Skin of body (tissue), 2 donors: Measurements from ENCODE around the gene NELFE. TPM values are rescaled to one million over a fixed set of nuclear protein-coding genes. Genes with fewer than 3 reads are reported as not detected.
A peak's percentile ranks its signal among the peaks of the same experiment; 100 is the strongest.

Experiments
- DNase-seq: peaks from one replicate; lab custom pipeline; 2025; lab: John Stamatoyannopoulos, UW
- total RNA-seq: library from RNA; depleted of rRNA; stranded (reverse); fragments of >200 nt; gene quantifications from one replicate; pipeline ENCODE4 v1.2.3, GENCODE V29; 2014

NELFE gene
- total RNA-seq, 1 donor from 2014 or later: 46.1 TPM

GRCh38 chr6:31972709-31973350, 14.1 kb upstream of the NELFE start:
- DNase-seq: peak; percentile 29

GRCh38 chr6:31971993-31972708, 13.4 kb upstream of the NELFE start, which contains the start of gene DXO:
Gene DXO (minus strand): TSS chr6:31972138. CDS start chr6:31971675, 463 bp downstream.
- peak; percentile 97 for DNase-seq

DNA sequence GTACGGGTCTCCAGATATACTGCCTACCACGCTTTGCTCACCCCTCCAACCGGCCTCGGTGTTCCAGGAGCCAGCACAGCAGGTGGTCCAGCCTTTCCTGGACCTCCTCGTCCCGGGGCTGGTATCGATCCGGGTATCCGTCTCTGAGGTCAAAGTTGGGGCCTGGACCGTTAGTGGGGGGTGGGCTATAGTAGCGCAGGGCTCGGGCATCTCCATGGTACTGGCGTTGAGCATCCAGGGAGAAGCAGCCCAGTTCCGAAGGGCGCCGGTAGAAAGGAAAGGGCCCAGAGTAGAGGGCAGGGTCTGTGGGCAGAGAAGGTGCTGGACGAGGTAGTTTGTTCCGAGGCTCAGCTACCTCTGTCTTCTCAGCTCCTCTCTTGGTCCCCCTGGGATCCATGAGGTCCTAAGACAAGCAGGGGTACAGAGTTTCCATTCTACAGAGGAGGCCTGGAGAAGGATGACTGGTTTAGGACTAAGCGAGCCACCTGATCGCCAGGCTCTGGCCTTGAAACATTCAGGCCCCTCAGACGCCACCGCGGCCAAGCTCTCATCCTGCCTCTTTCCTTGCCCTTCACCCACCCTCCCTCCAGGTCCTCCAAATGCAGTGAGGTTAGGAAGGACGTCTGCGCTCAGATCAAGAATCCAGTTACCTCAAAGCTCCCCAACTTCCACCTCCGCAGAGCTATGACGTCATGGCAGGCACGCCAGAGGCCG, 12.7 kb upstream of the NELFE start:
- no peak for DNase-seq

- DNase-seq: no peak
Measured at GRCh38 chr6:31970604-31971271, 12.0 kb upstream of the NELFE start.

DNA sequence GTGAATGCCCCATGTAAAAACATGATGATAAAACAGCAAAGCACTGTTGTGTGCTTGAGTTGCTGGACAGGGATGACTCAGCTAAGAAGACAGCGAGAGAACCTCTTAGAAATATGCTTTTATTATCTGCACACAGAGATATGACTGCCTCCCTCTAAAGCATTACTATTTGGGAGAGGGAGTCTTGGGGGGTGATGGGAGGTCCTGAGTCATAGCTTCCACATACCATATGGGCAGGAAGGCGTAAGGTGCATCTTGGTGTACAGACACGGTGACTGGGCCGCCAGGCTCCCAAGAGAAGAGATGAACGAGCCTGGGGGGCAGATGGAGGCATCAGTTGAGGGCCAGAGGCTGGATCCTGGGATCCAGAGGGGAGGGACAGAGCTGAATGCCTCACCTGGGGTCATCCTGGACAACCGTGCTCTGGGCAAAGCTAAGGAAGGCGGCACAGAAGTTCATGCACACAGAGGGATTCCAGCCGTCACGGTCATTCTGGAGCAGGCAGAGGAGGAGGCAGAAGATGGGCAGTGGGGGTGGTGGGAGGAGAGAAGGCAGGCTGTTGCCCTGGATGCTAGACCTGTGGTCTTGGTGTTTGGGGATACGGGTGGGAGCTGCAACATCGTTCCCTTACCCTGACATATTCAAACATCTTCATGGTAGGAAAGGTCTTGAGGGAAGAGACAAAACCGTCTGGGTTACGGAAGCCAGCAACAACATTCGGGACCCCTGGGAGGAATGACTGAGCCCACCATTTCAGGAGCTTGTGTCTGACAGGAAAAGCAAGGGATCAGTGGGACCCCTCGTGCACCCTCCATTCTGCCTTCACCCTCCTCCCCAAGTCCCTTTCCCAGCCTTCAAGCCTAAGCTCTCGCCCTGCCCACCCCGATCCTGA, 11.2 kb upstream of the NELFE start:
- DNase-seq: no peak

DNA sequence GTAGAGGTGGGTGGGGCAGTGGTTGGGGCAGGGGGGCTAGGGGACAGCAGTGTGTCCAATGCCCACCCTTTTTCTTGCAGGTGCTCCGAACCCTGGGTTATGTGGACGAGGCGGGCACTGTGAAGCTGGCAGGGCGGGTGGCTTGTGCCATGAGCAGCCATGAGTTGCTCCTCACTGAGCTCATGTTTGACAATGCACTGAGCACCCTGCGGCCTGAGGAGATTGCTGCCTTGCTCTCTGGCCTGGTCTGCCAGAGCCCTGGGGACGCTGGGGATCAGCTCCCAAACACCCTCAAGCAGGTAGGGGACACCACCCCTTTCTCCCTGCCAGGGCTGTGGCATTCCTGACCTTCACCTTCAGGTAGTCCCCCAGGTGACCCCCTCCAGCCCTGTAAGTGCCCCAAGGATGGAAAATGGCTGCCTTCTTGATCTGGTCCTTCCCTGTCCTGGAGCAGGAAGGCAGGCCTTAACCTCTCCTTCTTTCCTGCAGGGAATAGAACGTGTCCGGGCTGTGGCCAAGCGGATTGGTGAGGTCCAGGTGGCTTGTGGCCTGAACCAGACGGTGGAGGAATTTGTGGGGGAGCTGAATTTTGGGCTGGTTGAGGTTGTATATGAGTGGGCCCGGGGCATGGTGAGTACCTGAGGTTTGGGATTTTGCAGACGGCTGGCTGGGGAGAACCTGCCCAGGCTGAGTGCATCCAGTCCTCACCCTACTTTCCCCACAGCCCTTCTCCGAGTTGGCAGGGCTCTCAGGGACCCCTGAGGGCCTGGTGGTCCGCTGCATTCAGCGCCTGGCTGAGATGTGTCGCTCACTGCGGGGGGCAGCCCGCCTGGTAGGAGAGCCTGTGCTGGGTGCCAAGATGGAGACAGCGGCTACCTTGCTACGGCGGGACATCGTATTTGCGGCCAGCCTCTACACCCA, 10.3 kb upstream of the NELFE start:
- no peak for DNase-seq

GRCh38 chr6:31968326-31968725, 9.6 kb upstream of the NELFE start:
- DNase-seq: no peak

DNA sequence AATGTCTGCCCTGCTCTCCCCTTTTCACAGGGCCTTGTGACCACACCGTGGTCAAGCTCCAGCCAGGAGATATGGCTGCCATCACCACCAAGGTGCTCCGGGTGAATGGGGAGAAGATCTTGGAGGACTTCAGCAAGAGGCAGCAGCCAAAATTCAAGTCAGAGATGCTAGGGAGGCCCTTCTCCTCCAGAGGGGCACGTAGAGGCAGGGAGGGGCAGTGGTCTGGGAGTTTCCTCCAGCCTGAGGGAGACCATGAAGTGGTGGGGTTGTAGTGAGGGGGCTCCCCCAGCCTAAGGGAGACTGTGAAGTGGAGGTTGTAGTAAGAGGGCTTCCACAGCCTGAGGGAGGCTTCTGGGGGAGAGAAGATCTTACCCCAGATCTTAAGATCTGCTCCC, 9.2 kb upstream of the NELFE start:
- no peak for DNase-seq

DNA sequence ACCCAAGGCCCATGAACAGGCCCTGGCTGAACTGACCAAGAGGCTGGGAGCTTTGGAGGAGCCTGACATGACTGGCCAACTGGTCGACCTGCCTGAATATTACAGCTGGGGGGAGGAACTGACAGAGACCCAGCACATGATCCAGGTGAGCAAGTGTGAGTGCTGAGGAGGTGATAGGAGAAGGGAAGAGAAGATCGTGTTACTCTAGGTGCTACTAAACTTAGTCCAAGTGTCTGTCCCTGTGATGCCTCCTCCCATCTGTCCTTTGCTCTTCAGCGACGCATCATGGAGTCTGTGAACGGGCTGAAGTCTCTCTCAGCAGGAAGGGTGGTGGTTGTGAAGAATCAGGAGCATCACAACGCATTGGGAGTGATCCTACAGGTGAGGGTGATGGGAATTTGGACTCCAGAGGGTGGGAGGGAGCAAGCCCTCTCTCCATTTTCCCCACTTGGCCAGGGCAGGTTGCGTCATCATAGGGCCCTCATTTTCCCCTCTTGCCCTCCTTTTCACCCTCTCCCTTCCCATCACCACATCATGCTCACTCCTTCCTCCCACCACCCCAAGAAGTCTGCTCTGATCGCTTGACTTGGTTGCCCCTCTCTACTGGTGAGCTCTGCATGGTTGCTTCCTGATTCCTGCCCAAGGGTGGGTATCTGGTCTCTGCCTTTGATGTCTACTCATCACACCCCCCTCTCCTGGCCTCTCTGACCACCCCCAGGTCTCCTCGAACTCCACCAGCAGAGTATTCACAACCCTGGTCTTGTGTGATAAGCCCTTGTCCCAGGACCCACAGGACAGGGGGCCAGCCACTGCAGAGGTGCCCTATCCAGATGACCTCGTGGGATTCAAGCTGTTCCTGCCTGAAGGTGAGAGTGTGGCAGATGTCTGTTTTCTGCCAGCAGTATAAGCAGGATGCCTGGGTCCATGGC, 8.5 kb upstream of the NELFE start:
- no peak for DNase-seq

GRCh38 chr6:31966506-31966905, 7.7 kb upstream of the NELFE start:
- no peak for DNase-seq

GRCh38 chr6:31965700-31966099, 6.9 kb upstream of the NELFE start:
- DNase-seq: no peak

GRCh38 chr6:31963921-31964320, 5.2 kb upstream of the NELFE start:
- DNase-seq: no peak

DNA sequence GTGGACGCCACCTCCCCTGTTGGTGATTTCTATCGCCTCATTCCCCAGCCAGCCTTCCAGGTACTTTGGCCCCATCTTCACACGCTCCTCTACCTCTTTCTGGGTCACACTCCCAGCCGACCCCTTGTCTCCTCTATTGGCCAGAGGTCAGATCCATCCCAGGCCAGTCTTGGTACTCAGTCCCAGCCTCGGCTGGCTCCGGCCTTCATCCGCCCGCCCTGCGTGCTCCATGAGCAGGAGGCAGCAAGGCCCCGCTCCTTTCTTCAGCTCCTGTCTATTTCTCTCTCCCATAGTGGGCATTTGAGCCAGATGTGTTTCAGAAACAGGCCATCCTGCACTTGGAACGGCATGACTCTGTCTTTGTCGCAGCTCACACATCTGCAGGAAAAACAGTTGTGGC, 2.8 kb upstream of the NELFE start:
- DNase-seq: no peak

DNA sequence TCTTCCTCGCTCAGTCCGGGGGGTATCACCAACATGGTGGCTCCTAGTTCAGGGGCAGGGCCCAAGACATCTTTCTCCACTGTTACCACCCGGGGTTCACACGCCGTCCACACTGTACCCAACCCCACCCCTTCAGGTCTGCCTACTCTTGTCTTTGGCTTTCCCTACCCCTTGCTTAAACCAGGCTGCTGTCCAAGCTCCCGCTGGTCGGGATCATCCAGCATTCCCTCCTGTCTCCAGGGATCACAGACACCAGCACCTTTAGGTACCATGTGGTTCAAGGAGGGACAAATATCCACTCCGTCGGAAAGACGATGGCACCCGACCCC, 395 bp downstream of the NELFE start:
- DNase-seq: no peak

- DNase-seq: no peak
Measured at GRCh38 chr6:31956796-31957195, 2.0 kb downstream of the NELFE start.

DNA sequence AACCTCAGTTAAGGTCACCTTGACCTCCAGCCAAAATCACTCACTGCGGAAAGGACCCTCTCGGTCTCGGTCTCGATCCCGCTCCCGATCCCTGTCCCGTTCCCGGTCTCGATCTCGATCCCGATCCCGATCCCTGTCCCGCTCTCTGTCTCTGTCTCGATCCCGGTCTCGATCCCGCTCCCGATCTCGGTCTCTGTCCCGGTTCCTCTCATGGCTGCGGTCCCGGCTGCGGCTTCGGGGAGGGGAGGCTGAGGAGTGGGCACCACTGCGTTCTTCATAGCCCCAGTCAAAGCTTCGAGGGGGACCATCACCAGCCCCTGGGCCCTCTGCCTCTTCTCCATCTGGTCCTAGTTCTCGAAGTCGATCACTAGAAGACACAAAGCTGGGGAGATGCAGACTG, 4.3 kb downstream of the NELFE start:
- no peak for DNase-seq

DNA sequence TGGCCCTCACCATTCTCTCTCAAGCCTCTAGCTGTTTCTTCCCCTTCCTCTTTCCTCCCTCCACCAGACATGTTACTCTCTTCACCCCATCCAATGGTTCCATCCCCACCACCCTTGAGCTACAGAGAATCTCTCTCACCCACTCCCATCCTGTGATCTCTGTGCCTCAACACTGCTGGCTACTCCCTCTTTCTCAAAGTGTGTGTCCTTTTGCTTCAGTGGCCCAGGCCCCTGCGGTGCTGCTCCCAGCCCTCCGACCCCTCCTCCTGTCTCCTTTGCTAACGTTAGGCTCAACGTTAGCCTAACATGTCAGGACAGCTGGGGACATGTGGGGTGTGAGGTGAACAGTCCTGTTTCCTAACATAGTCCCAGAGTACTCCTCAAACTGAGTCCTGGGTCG, 5.9 kb downstream of the NELFE start:
- DNase-seq: no peak

- no peak for DNase-seq
Measured at GRCh38 chr6:31952140-31952805, 6.5 kb downstream of the NELFE start.
